ENCODE data around the gene UBR1. TPM values are rescaled to one million over a fixed set of nuclear protein-coding genes. Genes with fewer than 3 reads are reported as not detected.
"Not testable (repeated sequence)": the region's sequence is repeated elsewhere in the genome, so short reads cannot be mapped to it uniquely, and the experiment has no call there.

The UBR1 gene
- total and polyA plus RNA-seq, 2 experiments from 2014 or later: 17.2 to 19.6 TPM

DNA sequence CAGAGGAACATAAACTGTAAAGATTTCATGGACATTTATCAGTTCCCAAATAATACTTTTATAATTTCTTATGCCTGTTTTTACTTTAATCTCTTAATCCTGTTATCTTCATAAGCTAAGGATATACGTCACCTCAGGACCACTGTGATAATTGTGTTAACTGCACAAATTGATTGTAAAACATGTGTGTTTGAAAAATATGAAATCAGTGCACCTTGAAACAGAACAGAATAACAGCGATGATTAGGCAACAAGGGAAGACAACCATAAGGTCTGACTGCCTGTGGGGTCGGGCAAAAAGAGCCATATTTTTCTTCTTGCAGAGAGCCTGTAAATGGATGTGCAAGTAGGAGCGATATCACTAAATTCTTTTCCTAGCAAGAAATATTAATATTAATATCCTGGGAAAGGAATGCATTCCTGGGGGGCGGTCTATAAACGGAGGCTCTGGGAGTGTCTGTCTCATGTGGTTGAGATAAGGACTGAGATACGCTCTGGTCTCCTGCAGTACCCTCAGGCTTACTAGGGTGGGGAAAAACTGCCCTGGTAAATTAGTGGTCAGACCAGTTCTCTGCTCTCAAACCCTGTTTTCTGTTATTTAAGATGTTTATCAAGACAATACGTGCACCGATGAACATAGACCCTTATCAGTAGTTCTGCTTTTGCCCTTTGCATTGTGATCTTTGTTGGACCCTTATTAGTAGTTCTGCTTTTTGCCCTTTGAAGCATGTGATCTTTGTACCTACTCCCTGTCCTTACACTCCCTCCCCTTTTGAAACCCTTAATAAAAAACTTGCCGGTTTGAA, 22.5 kb upstream of the UBR1 start:
- peaks cover 21% of the 10 kb centered on the region for H3K27me3 ChIP-seq (ENCODE audit: insufficient read depth)
- peaks cover 14% of the 10 kb centered on the region for H3K27me3 Mint-ChIP-seq (ENCODE audit: insufficient read depth, low read depth, poor library complexity)
- not testable (repeated sequence) for H3K36me3 Mint-ChIP-seq (ENCODE audit: low read depth); H3K4me1 Mint-ChIP-seq; H4K20me1 ChIP-seq (replicated peaks; ENCODE audit: insufficient read depth); H3K4me2 ChIP-seq; H3K36me3 ChIP-seq (ENCODE audit: insufficient read depth); H3K9me3 Mint-ChIP-seq; H3K4me1 ChIP-seq (ENCODE audit: insufficient read depth); H3K79me2 ChIP-seq (replicated peaks; ENCODE audit: insufficient read depth); H3K4me3 Mint-ChIP-seq; ATAC-seq; H3K4me3 ChIP-seq; H3K27ac Mint-ChIP-seq; DNase-seq (ENCODE audit: low spot score); H2AFZ ChIP-seq; H3F3A ChIP-seq (replicated peaks; ENCODE audit: low read depth); H3K9me2 ChIP-seq (ENCODE audit: insufficient read depth); H3K27ac ChIP-seq (ENCODE audit: low read depth)

DNA sequence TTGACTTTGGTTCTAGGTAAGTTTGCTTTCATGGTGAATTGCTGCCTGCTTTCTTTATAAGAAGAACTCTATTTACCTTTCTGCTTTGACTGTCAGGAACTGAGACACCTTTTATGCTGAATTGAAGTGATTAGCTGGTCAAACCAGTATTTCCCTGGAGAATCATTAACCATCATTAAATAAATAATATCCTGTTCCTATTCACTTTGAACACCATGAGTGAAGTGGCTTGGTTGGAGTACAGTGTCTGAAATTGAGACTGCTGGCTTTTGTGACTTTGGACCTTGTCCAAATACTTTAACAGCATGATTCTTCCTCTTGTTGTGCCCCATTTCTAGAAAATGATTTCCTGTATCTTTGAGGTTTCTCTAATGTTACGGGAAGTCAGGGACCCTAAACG, 21.9 kb upstream of the UBR1 start:
- Histone ChIP-seq H3K9me2 (ENCODE audit: insufficient read depth) (peaks cover 5% of the 10 kb centered on the region; the same call in 1 of the 2 replicates), H3K27me3 (ENCODE audit: insufficient read depth) (peaks cover 18% of the 10 kb centered on the region), H3F3A (replicated peaks; ENCODE audit: low read depth) (no peaks in the 10 kb centered on the region), H3K79me2 (replicated peaks; ENCODE audit: insufficient read depth) (no peaks in the 10 kb centered on the region), H3K4me2 (no peak overlapping the region), H3K36me3 (ENCODE audit: insufficient read depth) (no peaks in the 10 kb centered on the region), H3K27ac (ENCODE audit: low read depth) (no peak overlapping the region), H4K20me1 (replicated peaks; ENCODE audit: insufficient read depth) (no peaks in the 10 kb centered on the region), H3K4me1 (ENCODE audit: insufficient read depth) (no peaks in the 10 kb centered on the region), H3K4me3 (no peak overlapping the region), H2AFZ (no peak overlapping the region)
- no peak for DNase-seq (ENCODE audit: low spot score)
- Mint-ChIP-seq H3K9me3 (peaks cover 9% of the 10 kb centered on the region; the same call in 2 of the 3 replicates), H3K36me3 (ENCODE audit: low read depth) (no peaks in the 10 kb centered on the region), H3K27ac (no peak overlapping the region), H3K4me3 (no peak overlapping the region), H3K4me1 (peaks cover 8% of the 10 kb centered on the region; the same call in 2 of the 3 replicates), H3K27me3 (ENCODE audit: insufficient read depth, low read depth, poor library complexity) (peaks cover 8% of the 10 kb centered on the region)
- ATAC-seq: no peak
- no peak for TF ChIP-seq STAT1 (IDR thresholded peaks at IDR 0.05; ENCODE audit: unreplicated experiment)
- TF ChIP-seq, protein P1, sequence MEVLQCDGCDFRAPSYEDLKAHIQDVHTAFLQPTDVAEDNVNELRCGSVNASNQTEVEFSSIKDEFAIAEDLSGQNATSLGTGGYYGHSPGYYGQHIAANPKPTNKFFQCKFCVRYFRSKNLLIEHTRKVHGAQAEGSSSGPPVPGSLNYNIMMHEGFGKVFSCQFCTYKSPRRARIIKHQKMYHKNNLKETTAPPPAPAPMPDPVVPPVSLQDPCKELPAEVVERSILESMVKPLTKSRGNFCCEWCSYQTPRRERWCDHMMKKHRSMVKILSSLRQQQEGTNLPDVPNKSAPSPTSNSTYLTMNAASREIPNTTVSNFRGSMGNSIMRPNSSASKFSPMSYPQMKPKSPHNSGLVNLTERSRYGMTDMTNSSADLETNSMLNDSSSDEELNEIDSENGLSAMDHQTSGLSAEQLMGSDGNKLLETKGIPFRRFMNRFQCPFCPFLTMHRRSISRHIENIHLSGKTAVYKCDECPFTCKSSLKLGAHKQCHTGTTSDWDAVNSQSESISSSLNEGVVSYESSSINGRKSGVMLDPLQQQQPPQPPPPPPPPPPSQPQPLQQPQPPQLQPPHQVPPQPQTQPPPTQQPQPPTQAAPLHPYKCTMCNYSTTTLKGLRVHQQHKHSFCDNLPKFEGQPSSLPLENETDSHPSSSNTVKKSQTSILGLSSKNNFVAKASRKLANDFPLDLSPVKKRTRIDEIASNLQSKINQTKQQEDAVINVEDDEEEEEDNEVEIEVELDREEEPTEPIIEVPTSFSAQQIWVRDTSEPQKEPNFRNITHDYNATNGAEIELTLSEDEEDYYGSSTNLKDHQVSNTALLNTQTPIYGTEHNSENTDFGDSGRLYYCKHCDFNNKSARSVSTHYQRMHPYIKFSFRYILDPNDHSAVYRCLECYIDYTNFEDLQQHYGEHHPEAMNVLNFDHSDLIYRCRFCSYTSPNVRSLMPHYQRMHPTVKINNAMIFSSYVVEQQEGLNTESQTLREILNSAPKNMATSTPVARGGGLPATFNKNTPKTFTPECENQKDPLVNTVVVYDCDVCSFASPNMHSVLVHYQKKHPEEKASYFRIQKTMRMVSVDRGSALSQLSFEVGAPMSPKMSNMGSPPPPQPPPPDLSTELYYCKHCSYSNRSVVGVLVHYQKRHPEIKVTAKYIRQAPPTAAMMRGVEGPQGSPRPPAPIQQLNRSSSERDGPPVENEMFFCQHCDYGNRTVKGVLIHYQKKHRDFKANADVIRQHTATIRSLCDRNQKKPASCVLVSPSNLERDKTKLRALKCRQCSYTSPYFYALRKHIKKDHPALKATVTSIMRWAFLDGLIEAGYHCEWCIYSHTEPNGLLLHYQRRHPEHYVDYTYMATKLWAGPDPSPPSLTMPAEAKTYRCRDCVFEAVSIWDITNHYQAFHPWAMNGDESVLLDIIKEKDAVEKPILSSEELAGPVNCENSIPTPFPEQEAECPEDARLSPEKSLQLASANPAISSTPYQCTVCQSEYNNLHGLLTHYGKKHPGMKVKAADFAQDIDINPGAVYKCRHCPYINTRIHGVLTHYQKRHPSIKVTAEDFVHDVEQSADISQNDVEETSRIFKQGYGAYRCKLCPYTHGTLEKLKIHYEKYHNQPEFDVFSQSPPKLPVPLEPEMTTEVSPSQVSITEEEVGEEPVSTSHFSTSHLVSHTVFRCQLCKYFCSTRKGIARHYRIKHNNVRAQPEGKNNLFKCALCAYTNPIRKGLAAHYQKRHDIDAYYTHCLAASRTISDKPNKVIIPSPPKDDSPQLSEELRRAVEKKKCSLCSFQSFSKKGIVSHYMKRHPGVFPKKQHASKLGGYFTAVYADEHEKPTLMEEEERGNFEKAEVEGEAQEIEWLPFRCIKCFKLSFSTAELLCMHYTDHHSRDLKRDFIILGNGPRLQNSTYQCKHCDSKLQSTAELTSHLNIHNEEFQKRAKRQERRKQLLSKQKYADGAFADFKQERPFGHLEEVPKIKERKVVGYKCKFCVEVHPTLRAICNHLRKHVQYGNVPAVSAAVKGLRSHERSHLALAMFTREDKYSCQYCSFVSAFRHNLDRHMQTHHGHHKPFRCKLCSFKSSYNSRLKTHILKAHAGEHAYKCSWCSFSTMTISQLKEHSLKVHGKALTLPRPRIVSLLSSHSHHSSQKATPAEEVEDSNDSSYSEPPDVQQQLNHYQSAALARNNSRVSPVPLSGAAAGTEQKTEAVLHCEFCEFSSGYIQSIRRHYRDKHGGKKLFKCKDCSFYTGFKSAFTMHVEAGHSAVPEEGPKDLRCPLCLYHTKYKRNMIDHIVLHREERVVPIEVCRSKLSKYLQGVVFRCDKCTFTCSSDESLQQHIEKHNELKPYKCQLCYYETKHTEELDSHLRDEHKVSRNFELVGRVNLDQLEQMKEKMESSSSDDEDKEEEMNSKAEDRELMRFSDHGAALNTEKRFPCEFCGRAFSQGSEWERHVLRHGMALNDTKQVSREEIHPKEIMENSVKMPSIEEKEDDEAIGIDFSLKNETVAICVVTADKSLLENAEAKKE (CRISPR knock-in tag; IDR thresholded peaks at IDR 0.05): no peak
- TF ChIP-seq EZH2 (IDR thresholded peaks at IDR 0.05; ENCODE audit: low read depth, unreplicated experiment): no peak
- TF ChIP-seq ZNF114 (CRISPR knock-in tag; IDR thresholded peaks at IDR 0.05): no peak
- TF ChIP-seq ZNF331 (CRISPR knock-in tag; IDR thresholded peaks at IDR 0.05; ENCODE audit: low read depth): no peak
- TF ChIP-seq, protein P2, sequence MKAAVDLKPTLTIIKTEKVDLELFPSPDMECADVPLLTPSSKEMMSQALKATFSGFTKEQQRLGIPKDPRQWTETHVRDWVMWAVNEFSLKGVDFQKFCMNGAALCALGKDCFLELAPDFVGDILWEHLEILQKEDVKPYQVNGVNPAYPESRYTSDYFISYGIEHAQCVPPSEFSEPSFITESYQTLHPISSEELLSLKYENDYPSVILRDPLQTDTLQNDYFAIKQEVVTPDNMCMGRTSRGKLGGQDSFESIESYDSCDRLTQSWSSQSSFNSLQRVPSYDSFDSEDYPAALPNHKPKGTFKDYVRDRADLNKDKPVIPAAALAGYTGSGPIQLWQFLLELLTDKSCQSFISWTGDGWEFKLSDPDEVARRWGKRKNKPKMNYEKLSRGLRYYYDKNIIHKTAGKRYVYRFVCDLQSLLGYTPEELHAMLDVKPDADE (IDR thresholded peaks at IDR 0.05): no peak
- no peak for TF ChIP-seq JUNB (IDR thresholded peaks at IDR 0.05; ENCODE audit: unreplicated experiment)
- no peak for TF ChIP-seq EZH2phosphoT487 (IDR thresholded peaks at IDR 0.05; ENCODE audit: unreplicated experiment)
- no peak for TF ChIP-seq POLR2AphosphoS5 (IDR thresholded peaks at IDR 0.05; ENCODE audit: low read depth)
- no peak for TF ChIP-seq CREB1 (CRISPR knock-in tag; IDR thresholded peaks at IDR 0.05; ENCODE audit: low read depth)
- TF ChIP-seq, protein P3, sequence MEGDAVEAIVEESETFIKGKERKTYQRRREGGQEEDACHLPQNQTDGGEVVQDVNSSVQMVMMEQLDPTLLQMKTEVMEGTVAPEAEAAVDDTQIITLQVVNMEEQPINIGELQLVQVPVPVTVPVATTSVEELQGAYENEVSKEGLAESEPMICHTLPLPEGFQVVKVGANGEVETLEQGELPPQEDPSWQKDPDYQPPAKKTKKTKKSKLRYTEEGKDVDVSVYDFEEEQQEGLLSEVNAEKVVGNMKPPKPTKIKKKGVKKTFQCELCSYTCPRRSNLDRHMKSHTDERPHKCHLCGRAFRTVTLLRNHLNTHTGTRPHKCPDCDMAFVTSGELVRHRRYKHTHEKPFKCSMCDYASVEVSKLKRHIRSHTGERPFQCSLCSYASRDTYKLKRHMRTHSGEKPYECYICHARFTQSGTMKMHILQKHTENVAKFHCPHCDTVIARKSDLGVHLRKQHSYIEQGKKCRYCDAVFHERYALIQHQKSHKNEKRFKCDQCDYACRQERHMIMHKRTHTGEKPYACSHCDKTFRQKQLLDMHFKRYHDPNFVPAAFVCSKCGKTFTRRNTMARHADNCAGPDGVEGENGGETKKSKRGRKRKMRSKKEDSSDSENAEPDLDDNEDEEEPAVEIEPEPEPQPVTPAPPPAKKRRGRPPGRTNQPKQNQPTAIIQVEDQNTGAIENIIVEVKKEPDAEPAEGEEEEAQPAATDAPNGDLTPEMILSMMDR (conservative IDR thresholded peaks at IDR 0.05; ENCODE audit: low read depth in 2 of 2): no peak
